Adipocyte (in vitro differentiated cells): ENCODE data around the gene ANKRD2.
"Not testable (repeated sequence)": the region's sequence is repeated elsewhere in the genome, so short reads cannot be mapped to it uniquely, and the experiment has no call there.

Experiments used
- DNase-seq: peaks from one replicate; pipeline ENCODE4 v3.0.0-alpha.2; 2015; ENCODE audit warnings: low read depth
- H3K27me3 ChIP-seq: replicated peaks from 2 replicates; pipeline ENCODE4 v1.7.0; 2013; ENCODE audit warnings: mild to moderate bottlenecking, low read length, moderate library complexity; ENCODE audit not compliant: control insufficient read depth, insufficient read depth
- H3K36me3 ChIP-seq: 2 replicates; pipeline ENCODE4 v1.7.0; 2013; ENCODE audit warnings: low read length, mild to moderate bottlenecking, moderate library complexity; ENCODE audit not compliant: control insufficient read depth, insufficient read depth, severe bottlenecking
- H3K4me1 ChIP-seq: 2 replicates; pipeline ENCODE4 v1.7.0; 2013; ENCODE audit warnings: mild to moderate bottlenecking, low read length, moderate library complexity; ENCODE audit not compliant: control insufficient read depth, insufficient read depth
- H3K4me3 ChIP-seq: 2 replicates; pipeline ENCODE4 v1.7.0; 2013; ENCODE audit warnings: mild to moderate bottlenecking, low read length, moderate library complexity
- H3K9ac ChIP-seq: 2 replicates; pipeline ENCODE4 v1.7.0; 2013; ENCODE audit warnings: mild to moderate bottlenecking, low read length, moderate library complexity
- H3K9me3 ChIP-seq: 2 replicates; pipeline ENCODE4 v1.7.0; 2013; ENCODE audit warnings: mild to moderate bottlenecking, low read length, moderate library complexity; ENCODE audit not compliant: control insufficient read depth

ANKRD2 gene

GRCh38 chr10:97576487-97576886 lies 3.9 kb downstream of the ANKRD2 start:
- H3K4me3 ChIP-seq, H3K9me3 ChIP-seq, H3K36me3 ChIP-seq, DNase-seq, H3K27me3 ChIP-seq, H3K9ac ChIP-seq: not testable (repeated sequence)
- H3K4me1 ChIP-seq = peaks cover 17% of the 10 kb centered on the region

GRCh38 chr10:97577701-97578100 lies 5.1 kb downstream of the ANKRD2 start:
- Histone ChIP-seq H3K4me3 (no peak overlapping the region), H3K4me1 (peaks cover 13% of the 10 kb centered on the region), H3K9me3 (no peaks in the 10 kb centered on the region), H3K36me3 (no peaks in the 10 kb centered on the region), H3K27me3 (no peaks in the 10 kb centered on the region), H3K9ac (no peak overlapping the region)
- DNase-seq = no peak

- Histone ChIP-seq H3K4me1 (peaks cover 7% of the 10 kb centered on the region), H3K4me3 (peak overlapping the region; percentile 37), H3K36me3 (no peaks in the 10 kb centered on the region), H3K9me3 (no peaks in the 10 kb centered on the region), H3K27me3 (no peaks in the 10 kb centered on the region), H3K9ac (no peak overlapping the region)
- no peak for DNase-seq
Observed at GRCh38 chr10:97578171-97578844, 5.7 kb downstream of the ANKRD2 start.

GRCh38 chr10:97580421-97581367 lies 8.1 kb downstream of the ANKRD2 start:
- Histone ChIP-seq H3K4me1 (peaks cover 4% of the 10 kb centered on the region), H3K9ac (no peak overlapping the region), H3K9me3 (no peaks in the 10 kb centered on the region), H3K36me3 (no peaks in the 10 kb centered on the region), H3K27me3 (no peaks in the 10 kb centered on the region), H3K4me3 (no peak overlapping the region)
- DNase-seq = no peak

- no peak overlapping the region for H3K4me3 ChIP-seq
- no peak for DNase-seq
Observed at GRCh38 chr10:97582169-97582568, 9.6 kb downstream of the ANKRD2 start.

GRCh38 chr10:97583476-97583875 lies 10.9 kb downstream of the ANKRD2 start:
- no peaks in the 10 kb centered on the region for H3K27me3 ChIP-seq
- peaks cover 4% of the 10 kb centered on the region for H3K4me1 ChIP-seq
- no peak overlapping the region for H3K4me3 ChIP-seq
- H3K36me3 ChIP-seq = no peaks in the 10 kb centered on the region
- H3K9me3 ChIP-seq = no peaks in the 10 kb centered on the region
- no peak overlapping the region for H3K9ac ChIP-seq
- DNase-seq = no peak

More at GRCh38 chr10:97582169-97582568, 9.6 kb downstream of the ANKRD2 start:
- H3K9ac ChIP-seq = no peak overlapping the region
- H3K27me3 ChIP-seq = no peaks in the 10 kb centered on the region
- H3K36me3 ChIP-seq = no peaks in the 10 kb centered on the region
- H3K4me1 ChIP-seq = peaks cover 4% of the 10 kb centered on the region
- H3K9me3 ChIP-seq = no peaks in the 10 kb centered on the region

- Histone ChIP-seq H3K9ac (no peak within 1 kb of the TSS), H3K4me1 (peaks cover 4% of the 10 kb centered on the region), H3K27me3 (no peaks in the 10 kb centered on the region), H3K4me3 (no peak within 1 kb of the TSS), H3K9me3 (no peaks in the 10 kb centered on the region), H3K36me3 (no peaks in the 10 kb centered on the region)
- DNase-seq = no peak
Observed at GRCh38 chr10:97584060-97584797, 11.7 kb downstream of the ANKRD2 start, which contains the start of gene HOGA1. Gene HOGA1, plus strand, starts transcription at chr10:97584389. Its CDS starts 315 bp downstream, at chr10:97584704.

GRCh38 chr10:97584798-97585438 lies 12.3 kb downstream of the ANKRD2 start:
- Histone ChIP-seq H3K4me3 (no peak overlapping the region), H3K9me3 (no peaks in the 10 kb centered on the region), H3K9ac (no peak overlapping the region), H3K27me3 (no peaks in the 10 kb centered on the region), H3K4me1 (peaks cover 4% of the 10 kb centered on the region), H3K36me3 (no peaks in the 10 kb centered on the region)
- DNase-seq = no peak

- no peak overlapping the region for H3K9ac ChIP-seq
- H3K4me3 ChIP-seq = no peak overlapping the region
- no peak for DNase-seq
- no peaks in the 10 kb centered on the region for H3K27me3 ChIP-seq
- H3K9me3 ChIP-seq = no peaks in the 10 kb centered on the region
- peaks cover 4% of the 10 kb centered on the region for H3K4me1 ChIP-seq
- no peaks in the 10 kb centered on the region for H3K36me3 ChIP-seq
Observed at GRCh38 chr10:97585439-97585811, 12.8 kb downstream of the ANKRD2 start.

- DNase-seq = no peak
- no peaks in the 10 kb centered on the region for H3K36me3 ChIP-seq
Observed at GRCh38 chr10:97587183-97587582, 14.6 kb downstream of the ANKRD2 start.

More at GRCh38 chr10:97587183-97587582, 14.6 kb downstream of the ANKRD2 start:
- Histone ChIP-seq H3K9me3 (no peaks in the 10 kb centered on the region), H3K27me3 (no peaks in the 10 kb centered on the region), H3K9ac (no peak overlapping the region), H3K4me3 (no peak overlapping the region), H3K4me1 (peaks cover 4% of the 10 kb centered on the region)
